ENCODE data around the gene SREK1IP1.

DNA sequence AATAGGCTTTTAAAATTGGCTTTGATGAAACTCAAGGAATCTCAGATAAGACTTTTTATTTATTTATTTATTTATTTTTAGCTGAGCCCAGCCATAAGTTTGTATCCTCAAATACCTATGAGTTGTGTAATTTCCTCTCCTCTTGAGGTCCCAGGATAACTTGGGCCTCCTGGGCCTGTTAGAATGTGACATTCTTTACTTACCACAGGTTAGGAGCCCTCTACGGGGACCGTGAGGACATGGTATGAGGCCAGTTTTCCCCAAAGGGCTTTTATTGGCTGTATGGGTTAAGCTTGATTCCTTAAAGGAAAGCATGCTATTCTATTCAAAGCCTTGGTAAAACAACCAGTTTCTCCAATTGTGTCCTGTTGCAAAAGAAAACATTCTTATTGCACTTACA lies 61.3 kb downstream of the SREK1IP1 start:
- TF ChIP-seq FOXM1 (IDR thresholded peaks at IDR 0.05; ENCODE audit: borderline replicate concordance) (no peak), FOXA1 (IDR thresholded peaks at IDR 0.05) (no peak), CTBP1 (IDR thresholded peaks at IDR 0.05; ENCODE audit: borderline replicate concordance) (no peak), ARNT (IDR thresholded peaks at IDR 0.05) (no peak), SP1 (IDR thresholded peaks at IDR 0.05) (no peak), ELF4 (IDR thresholded peaks at IDR 0.05) (no peak), TARDBP (IDR thresholded peaks at IDR 0.05) (no peak), FOXK2 (IDR thresholded peaks at IDR 0.05) (no peak), ZNF384 (IDR thresholded peaks at IDR 0.05) (no peak)

All from HEK293T (cell line).